DOHH2 (cell line): ENCODE data around the gene ALOX12.

ENCODE experiments used
- EZH2phosphoT487 ChIP-seq: fragments of 200-600 bp; sonication (generic); IDR thresholded peaks from 2 replicates; pipeline ENCODE4 v1.6.1; 2017; ENCODE audit warnings: borderline replicate concordance, mild to moderate bottlenecking, antibody characterized with exemption, low read length, moderate library complexity, mixed read lengths
- TF ChIP-seq, protein P1 (sequence below): fragments of 200-600 bp; sonication (generic); IDR thresholded peaks from one replicate; pipeline ENCODE4 v1.5.1; 2014; ENCODE audit warnings: antibody characterized with exemption, mild to moderate bottlenecking, low read depth, low read length; ENCODE audit not compliant: poor library complexity, severe bottlenecking

DNA sequence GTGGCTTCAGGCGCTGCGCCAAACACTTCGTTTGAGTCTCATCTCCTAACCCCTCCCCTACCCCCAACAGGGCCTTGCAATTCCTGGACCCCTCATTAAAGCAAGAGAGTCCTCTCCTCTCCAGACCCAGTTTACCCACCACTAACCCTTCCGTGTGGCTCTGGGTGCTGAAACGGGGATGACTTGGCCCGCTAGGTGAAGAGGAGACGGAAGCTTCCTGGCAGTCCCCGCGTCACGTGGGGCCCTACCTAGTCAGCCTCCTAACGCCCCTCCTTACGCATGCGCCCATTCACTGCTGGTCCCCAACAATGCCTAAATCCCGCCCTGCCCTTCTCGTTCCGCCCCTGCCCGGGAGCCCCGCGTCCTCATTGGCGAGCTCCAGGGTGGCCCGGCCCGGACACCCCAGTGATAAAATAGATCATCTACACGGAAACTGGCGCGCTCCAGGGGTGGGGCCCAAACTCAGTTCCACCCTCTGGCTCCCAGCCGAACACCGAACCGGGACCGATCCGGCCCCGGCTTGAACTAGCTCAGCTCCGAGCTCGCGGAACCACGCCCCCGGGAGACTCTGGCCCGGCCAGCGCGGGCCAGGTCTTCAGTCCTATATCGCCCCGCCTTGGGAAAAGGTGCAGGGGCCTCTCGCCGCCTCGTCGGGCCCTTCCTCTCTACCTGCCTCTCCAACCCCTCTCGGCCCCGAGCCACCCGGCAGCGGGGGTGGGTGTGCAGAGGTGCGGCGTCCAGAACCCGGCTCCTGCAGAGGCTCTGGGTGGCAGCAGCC is 39.9 kb downstream of the ALOX12 start, which contains the start of gene SLC16A13:
- TF ChIP-seq, protein P1, sequence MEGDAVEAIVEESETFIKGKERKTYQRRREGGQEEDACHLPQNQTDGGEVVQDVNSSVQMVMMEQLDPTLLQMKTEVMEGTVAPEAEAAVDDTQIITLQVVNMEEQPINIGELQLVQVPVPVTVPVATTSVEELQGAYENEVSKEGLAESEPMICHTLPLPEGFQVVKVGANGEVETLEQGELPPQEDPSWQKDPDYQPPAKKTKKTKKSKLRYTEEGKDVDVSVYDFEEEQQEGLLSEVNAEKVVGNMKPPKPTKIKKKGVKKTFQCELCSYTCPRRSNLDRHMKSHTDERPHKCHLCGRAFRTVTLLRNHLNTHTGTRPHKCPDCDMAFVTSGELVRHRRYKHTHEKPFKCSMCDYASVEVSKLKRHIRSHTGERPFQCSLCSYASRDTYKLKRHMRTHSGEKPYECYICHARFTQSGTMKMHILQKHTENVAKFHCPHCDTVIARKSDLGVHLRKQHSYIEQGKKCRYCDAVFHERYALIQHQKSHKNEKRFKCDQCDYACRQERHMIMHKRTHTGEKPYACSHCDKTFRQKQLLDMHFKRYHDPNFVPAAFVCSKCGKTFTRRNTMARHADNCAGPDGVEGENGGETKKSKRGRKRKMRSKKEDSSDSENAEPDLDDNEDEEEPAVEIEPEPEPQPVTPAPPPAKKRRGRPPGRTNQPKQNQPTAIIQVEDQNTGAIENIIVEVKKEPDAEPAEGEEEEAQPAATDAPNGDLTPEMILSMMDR: no peak
- TF ChIP-seq EZH2phosphoT487: no peak
